NCI-H345 (cell line): ENCODE results near the gene IFNA13.

Source experiments
- DNase-seq: peaks from one replicate; lab custom pipeline; 2025; lab: John Stamatoyannopoulos, UW

Gene IFNA13

DNA sequence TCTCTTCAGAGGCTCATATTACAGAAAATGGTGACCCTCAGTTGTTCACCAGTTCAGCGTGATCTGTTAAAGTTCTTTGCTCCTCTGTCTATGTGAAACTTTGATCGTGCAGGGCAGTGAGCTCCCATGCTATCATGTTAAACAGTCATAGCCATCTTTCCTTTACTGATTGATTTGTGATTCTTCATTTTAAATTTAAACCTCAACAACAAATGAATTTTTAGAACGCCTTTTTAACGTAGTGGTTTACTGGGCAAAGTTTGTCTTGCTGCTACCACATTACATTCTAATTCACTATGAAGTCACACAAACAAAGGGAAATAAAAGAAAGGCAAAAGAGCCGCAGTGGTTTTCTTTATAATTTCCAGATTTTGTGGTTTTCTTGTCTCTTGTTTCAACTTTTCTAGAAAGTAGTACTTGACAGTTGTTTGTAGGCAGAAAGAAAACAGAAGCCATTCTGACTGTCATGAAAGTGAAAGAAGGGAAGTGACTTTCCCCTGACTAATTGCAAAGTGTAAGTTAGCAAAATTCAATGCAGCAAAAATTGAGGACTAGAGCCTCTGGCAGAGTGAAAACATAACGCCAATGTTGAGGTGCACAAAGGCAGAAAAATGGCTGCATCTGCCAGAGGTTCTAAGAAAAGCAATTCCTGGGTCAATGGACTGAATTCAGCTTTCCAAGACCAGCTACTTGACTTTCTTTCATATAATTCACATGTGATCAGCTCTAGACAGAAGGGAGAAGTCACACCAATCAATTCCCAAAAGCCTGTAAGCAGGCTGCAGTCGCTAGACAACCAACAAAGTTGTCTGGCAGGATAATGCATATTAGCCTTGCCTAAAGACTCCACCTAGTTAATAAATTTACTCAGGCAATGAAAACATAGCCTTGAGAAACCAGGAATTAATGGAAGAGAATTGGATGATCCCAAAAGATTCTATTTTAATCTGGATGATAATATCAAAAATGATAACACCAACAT, 10.1 kb downstream of the IFNA13 start:
- no peak for DNase-seq

DNA sequence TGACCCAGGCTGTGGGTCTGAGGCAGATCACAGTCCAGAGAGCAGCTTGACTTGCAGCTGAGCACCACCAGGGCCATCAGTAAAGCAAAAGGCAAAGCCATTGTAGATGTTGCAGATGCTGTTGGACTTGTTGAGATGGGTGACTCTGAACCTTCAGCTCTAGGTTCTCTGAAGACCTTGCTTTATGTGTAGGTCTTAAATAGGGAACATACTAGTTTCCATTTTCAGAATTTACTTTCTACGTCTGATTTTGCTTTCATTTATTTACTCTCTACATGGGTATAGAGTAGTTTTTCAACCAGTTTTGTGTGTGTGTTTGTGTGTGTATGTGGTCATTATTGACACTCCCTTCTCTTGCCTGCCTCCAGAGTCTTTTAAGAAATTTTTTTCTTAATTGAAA, 17.1 kb downstream of the IFNA13 start, which contains the start of gene IFNA6:
Gene IFNA6 (minus strand): TSS at position 101 of the 400 bp plus-strand sequence. CDS start 0 bp downstream, at position 101.
- DNase-seq, result no peak

DNA sequence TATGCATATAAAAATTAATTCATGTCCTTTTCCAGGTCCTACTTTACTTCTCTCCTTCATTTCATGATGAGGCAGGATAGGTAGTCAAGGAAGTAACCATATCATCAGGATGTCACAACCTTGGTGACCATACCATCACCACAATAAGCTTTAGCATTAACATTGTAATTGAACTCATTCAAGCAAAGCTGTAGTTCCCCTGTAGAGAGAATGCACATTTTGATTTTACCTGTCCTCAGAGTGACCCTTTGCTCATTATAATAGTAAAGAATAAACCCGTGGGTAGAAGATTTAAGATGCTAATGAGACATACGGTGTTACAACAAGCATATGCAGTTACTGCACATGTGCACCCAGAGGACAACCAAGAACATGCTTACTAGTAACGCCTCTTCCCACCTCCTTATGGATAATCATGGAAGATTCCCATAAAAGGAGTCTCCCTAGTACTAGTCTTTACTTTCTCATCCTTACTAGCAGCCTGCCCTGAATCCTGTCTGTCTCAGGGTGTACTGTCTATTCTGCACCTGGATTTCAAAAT, 19.4 kb downstream of the IFNA13 start:
- DNase-seq, result no peak

DNA sequence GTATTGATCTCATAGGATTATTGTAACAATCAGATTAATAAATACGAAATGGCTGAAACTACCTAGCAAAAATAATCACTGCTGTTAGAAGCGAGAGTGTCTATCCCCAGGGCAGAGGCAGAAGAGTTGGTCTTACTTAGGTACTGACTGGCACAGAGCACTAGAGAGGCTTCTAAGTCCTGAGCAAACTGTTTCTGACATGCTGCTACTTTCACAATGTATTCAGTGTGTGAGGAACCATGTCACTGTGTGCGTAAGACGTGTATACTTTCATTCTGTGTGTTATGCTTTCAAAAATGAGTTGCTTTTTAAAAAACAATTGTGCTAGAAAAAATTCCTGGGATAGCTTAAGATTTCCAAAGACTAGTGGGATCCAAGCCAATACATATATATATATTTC, 27.1 kb downstream of the IFNA13 start:
- no peak for DNase-seq

DNA sequence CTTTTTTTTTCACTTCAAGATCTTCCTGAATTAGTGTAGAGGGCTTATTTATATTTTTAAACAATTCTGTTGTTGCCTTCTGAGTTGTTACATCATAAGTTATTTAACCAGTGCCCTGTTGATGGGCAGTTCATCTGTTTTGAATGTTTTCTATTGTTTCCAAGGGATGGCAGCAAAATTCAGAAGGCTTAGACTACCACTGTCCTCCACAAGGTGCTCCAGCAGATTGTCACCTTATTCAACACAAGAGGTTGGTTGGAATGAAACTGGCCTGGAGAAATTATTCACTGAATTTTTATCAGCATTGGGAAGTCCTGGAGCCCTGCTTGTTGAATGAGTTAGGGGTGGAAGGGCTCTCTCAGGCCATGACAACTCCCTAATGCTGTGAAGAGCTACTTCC, 31.4 kb downstream of the IFNA13 start:
- DNase-seq, result no peak

DNA sequence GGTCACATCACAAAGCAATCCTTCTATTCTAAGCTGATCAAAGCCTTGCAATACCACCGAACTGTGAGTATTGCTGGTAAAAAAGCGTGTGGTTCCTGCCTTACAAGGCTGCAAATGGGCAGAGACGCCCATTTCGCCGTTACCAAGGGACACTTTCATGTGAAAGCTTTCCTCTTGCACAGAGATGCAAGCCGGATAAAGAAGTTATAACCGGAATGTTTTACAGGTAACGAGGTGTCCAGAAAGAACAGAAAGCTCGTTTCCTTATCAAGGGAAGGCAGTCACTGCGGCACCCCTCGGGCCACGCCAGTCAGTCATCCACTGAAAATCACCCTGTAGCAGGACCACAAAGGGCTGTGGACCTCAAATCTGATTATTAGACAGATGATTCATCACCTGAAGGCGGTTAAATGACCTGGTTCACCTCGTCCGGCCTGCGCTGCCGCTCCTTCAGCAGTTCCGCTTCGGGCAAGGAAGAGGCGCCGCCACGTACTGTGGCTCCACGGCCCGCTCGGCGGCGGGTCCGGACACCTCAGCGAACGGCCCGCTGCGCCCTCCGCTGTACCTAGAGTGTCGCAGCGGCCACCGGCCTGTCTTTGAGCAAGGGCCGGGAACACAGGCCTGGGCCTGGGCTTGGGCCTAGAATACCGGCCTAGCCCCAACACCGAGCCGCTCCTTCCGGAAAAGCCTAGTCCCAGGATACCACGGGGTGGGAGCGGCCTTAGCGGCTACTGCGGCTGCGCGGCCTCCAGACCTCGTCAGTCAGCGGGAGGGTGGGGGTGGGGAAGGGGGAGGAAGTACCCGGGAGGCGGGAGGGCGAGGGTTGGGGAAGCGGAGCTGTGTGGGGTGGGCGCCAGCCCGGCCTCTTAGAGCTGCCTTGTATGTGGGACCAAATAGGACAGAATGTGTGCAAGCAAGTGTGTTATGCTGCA, 32.9 kb downstream of the IFNA13 start, which contains the start of gene KLHL9:
Gene KLHL9 (minus strand): TSS at position 704 of the 932 bp plus-strand sequence. CDS start 545 bp downstream, at position 159.
- DNase-seq, result peak; percentile 92

DNA sequence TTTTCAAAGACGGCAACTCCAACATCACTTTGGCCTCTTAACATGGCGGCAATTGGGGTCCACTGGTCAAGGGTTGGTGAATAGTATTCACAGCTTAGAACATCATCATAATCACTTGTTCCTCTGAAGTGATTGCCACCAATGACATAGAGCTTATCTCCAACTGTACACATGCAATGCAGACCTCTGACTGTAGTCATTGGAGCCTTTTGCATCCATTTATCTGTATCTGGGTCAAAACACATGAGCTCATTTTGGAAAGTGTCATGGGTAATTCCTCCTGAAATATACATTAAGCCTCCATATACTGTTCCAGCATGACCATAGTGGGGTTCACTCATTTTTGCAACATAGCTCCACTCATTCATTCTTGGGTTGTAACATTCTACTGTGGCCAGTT, 34.6 kb downstream of the IFNA13 start:
- no peak for DNase-seq

DNA sequence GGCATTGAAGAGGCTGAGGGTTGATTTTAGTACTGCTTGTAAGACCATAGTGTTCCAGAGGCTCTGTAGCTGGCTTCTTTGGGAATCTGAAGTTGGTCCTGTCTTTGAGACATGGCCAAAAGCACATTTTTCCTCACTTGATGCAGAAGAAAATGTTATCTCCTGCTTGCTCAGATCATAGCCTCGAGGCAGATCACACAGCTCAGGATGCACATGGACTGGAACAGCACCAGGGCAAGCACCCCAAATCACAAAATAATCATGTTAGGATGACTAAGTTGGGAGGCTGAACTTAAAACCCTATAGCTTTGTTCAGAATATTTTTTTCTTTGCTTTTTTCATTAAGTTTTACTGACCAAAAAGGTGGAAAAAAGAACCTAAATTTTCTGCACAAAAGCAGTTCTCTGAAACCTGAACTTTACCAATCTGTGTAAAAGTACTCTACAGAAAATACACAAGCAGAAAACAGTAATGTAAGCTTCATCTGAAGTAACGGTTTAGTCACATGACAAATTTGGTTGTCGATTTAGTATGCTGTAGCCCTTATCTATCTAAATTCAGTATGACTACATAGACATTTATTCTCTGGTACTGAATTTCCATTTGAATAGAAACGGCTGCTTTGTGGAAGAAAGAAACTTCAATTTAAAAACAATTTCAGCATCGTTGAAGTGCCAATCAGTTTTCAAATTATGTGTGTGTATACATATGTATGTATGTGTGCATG, 36.0 kb downstream of the IFNA13 start:
- no peak for DNase-seq

DNA sequence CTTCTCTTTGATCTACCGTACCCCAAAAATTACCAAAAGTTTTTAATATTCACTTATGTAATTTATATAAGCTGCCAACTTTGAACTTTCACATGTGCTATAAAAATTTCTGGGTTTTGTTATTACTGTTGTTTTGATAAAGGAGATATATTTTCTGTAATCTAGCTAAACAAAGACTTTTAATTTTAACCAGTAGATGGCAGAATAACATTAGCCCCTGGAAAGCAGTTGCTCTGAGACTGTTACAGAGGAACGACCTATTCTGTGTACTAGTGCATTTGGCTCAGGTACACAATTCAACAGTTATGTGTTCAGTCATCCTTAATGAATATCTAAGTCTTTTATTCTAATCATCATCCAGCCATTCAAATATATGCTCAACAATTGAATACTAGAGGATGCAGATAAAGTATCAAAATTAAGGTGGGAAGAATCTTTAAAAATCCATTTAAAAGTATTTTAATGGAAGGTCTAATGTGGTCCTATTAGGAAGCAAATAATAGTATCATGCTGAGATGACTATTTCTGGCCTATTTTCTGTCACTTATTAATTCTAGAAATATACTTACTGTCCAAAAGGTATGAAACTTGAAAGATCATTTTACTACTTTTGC, 41.2 kb downstream of the IFNA13 start:
- peak; percentile 48 for DNase-seq

DNA sequence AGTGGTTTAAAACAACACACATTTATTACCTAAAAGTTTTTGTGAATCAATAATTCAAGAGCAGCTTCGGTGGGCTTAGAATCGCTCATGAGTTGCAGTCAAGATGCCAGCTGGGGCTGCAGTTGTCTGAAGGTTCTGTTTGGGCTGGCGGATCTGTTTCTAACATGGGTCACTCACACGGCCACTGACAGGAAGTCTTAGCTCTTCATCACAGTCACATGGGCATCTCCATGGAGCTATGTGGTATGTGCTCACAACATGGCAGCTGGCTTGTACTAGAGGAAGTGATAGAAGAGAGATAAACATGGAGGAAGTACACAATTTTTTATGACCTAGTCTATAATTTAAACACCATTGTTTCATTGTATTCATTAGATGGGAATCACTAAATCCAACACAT, 43.8 kb downstream of the IFNA13 start:
- DNase-seq, result no peak

DNA sequence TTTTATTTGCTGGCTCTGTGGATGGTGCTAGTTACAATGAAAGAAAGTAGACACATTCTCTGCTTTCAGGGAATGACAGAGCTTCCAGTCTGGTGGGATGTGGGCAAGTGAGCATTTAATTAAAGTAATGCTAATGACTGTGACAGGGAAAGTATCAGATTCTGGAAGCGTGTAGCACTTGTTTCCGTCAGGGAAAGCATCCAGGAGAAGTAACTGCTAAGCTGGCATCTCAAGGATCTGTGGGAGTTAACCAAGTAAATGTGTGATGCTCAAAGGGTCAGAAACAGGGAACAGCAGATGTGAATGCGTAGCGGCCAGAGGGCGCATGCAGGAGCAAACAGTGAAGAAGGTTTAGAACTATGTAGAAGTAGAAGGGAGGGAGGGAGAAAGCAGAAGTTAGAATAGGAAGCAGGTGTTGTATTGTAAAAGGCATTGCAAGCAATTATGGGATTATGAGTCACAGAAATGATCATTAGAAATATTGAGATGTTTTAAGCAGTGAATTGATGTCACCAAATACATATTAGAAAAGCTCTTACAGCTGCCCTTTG, 44.9 kb downstream of the IFNA13 start:
- DNase-seq, result no peak

DNA sequence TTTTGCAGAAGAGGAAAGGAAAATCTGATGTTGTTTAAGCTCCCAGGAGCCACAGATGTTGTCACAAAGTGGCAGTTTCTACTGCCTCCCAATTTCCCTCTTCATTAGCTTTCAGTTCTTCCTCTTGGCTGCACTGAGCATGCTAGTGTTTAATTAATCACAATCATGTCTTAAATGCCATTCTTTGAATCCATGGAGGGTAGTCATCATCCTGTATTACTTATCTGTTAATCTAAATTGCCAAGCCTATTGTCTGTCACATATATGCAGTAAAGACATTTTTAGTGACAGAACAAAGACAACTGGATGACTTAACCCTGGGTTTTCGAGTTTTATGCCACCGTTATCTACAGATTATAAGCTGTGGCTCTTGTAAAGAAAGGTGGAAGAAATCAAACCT, 47.4 kb downstream of the IFNA13 start:
- DNase-seq, result no peak

DNA sequence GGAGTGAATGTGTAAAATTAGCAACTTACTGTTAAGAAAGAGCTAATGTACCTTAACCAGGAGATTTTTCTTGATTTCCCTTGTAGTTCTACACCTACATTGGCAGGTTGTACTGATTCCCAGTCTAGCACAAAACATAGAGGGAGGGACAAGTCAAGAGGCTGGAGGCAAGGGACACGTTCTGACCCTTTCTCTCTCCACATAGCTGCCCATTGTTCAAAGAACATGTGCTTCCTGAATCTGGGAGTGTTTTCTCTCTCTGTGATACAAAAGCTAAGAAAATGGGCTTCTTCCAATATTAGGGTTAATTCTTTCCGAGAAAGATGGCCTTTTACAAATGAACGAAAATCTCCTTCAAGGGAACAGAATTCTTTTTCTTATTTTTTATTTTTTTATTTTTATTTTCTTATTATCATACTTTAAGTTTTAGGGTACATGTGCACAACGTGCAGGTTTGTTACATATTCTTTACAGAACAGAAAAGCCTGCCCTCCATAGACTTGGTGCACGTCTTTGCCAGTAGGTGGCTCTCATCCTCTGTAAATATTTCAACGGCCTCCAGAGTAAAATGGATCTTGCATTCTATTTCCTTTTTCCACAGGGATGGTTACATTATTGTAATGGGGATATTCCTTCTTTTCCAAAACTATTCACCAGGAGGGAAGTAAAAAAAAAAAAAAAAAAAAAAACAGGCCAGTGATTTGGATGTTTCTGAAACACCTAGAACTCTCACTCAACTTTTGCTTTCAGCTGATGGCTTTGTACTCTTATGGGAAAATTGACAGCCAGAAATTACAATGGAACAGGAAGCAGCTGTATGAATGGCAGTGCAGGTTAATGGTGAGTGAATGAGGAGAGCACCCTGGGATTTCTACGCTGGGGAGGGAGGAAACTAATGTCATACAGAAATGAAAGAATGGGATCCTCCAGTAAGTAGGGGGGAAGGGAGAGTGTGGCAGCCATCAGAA, 49.6 kb downstream of the IFNA13 start:
- peak; percentile 43 for DNase-seq
